GM12878 (cell line): ENCODE measurements around the gene TMED1. TPM values are rescaled to one million over a fixed set of nuclear protein-coding genes. Genes with fewer than 3 reads are reported as not detected.

Experiments used
- ATF2 ChIP-seq: IDR thresholded peaks from 2 replicates; pipeline ENCODE4 v1.6.1; 2012; ENCODE audit warnings: low read length, inconsistent platforms
- BACH1 ChIP-seq: fragments of 450-650 bp; IDR thresholded peaks from 2 replicates; pipeline ENCODE4 v1.6.1; 2017; ENCODE audit warnings: mild to moderate bottlenecking, borderline replicate concordance
- BRCA1 ChIP-seq: IDR thresholded peaks from 2 replicates; pipeline ENCODE4 v1.6.1; 2011; ENCODE audit warnings: low read depth, low read length, improper control_type of control experiment
- CHD1 ChIP-seq: IDR thresholded peaks from 2 replicates; pipeline ENCODE4 v1.6.1; 2012; ENCODE audit warnings: low read depth, low read length, improper control_type of control experiment
- CHD4 ChIP-seq: fragments of 200-600 bp; sonication (generic); IDR thresholded peaks from 2 replicates; pipeline ENCODE4 v1.6.1; 2016; ENCODE audit warnings: mild to moderate bottlenecking
- IRF3 ChIP-seq: fragments of 450-650 bp; IDR thresholded peaks from 2 replicates; pipeline ENCODE4 v1.6.1; 2014; ENCODE audit warnings: mild to moderate bottlenecking
- IRF5 ChIP-seq: fragments of 450-650 bp; IDR thresholded peaks from 2 replicates; pipeline ENCODE4 v1.6.1; 2017; ENCODE audit warnings: borderline replicate concordance
- JUND ChIP-seq: IDR thresholded peaks from 2 replicates; pipeline ENCODE4 v1.6.1; 2012; ENCODE audit warnings: low read depth, mild to moderate bottlenecking, low read length, improper control_type of control experiment, moderate library complexity
- MXI1 ChIP-seq: fragments of 150-350 bp; IDR thresholded peaks from 2 replicates; pipeline ENCODE4 v1.6.1; 2011; ENCODE audit warnings: low read depth, mild to moderate bottlenecking, inconsistent platforms, low read length, improper control_type of control experiment
- NFIC ChIP-seq: IDR thresholded peaks from 2 replicates; pipeline ENCODE4 v1.6.1; 2012; ENCODE audit warnings: low read depth, mild to moderate bottlenecking, inconsistent platforms, low read length, moderate library complexity
- PAX8 ChIP-seq: fragments of 450-650 bp; IDR thresholded peaks from 2 replicates; pipeline ENCODE4 v1.6.1; 2017; ENCODE audit warnings: mild to moderate bottlenecking, moderate library complexity
- POU2F2 ChIP-seq: IDR thresholded peaks from 3 replicates; pipeline ENCODE4 v1.6.1; 2011; ENCODE audit warnings: low read depth, mild to moderate bottlenecking, low read length, borderline replicate concordance
- RELB ChIP-seq: fragments of 450-650 bp; IDR thresholded peaks from 2 replicates; pipeline ENCODE4 v1.6.1; 2017; ENCODE audit warnings: low read depth, mild to moderate bottlenecking, moderate library complexity
- SKIL ChIP-seq: fragments of 450-650 bp; IDR thresholded peaks from 2 replicates; pipeline ENCODE4 v1.6.1; 2017; ENCODE audit warnings: mild to moderate bottlenecking, low read depth, inconsistent platforms; ENCODE audit not compliant: poor library complexity, severe bottlenecking
- SUZ12 ChIP-seq: fragments of 200-600 bp; sonication (generic); IDR thresholded peaks from one replicate; pipeline ENCODE4 v1.6.1; 2018; ENCODE audit warnings: antibody characterized with exemption, mild to moderate bottlenecking; ENCODE audit not compliant: unreplicated experiment
- TARDBP ChIP-seq: IDR thresholded peaks from 2 replicates; pipeline ENCODE4 v1.6.1; 2016; ENCODE audit warnings: borderline replicate concordance
- ZNF207 ChIP-seq: fragments of 450-650 bp; IDR thresholded peaks from 2 replicates; pipeline ENCODE4 v1.6.1; 2014; ENCODE audit warnings: antibody characterized with exemption, mild to moderate bottlenecking, borderline replicate concordance
- ZNF592 ChIP-seq: fragments of 450-650 bp; IDR thresholded peaks from 2 replicates; pipeline ENCODE4 v1.6.1; 2017; ENCODE audit warnings: mild to moderate bottlenecking, moderate library complexity
- polyA plus RNA-seq, 11 experiments: library from polyadenylated mRNA; depleted of rRNA in 4 of 11; unstranded in 6 of 11; stranded (reverse) in 5 of 11; fragments of >200 nt; fragmentation: Nextera tagmentation in 4 of 11; fragmentation: Illumina TruSeq in 1 of 11; extraction: Ambion mirVana in 4 of 11; extraction: Trizol in 1 of 11; gene quantifications; 1 replicate in 1 of 11; 2 replicates in 10 of 11; pipeline versions ENCODE4 v1.2.1 to v1.2.3, GENCODE V29; 2011 to 2016; ENCODE audit warnings: inconsistent platforms in 2 of 11, missing spikeins in 2 of 11, low read depth in 1 of 11
- total RNA-seq, 4 experiments: library from RNA; depleted of rRNA in 3 of 4; stranded (reverse); fragments of >200 nt in 3 of 4; fragmentation: Illumina TruSeq in 1 of 4; extraction: Trizol in 1 of 4; gene quantifications; 2 replicates each; pipeline versions ENCODE4 v1.2.1 to v1.2.3, GENCODE V29; 2013 to 2021

Gene TMED1
- total and polyA plus RNA-seq, 10 of the 15 experiments (the other 5 are each of a cell fraction or from before 2014, with no cell fraction given) = 0.60 to 23.1 (median 12.3) TPM

GRCh38 chr19:10835754-10836478, at the start of gene TMED1 (continued):
- TF ChIP-seq ZNF592 (no peak), PAX8 (no peak), NFIC (no peak), TARDBP (no peak), SUZ12 (no peak), BRCA1 (no peak), MXI1 (no peak), IRF3 (peak; percentile 63; the same call in 1 of the 2 replicates), ATF2 (no peak), RELB (peak; percentile 96), CHD4 (no peak), POU2F2 (no peak; the same call in 2 of the 3 replicates), CHD1 (no peak), JUND (no peak), SKIL (peak; percentile 88), ZNF207 (peak; percentile 95), BACH1 (peak; percentile 60; the same call in 1 of the 2 replicates), IRF5 (peak; percentile 96)
